Measurements from ENCODE around the gene NEDD8.

Gene NEDD8

GRCh38 chr14:24194873-24195185 is 37.3 kb downstream of the NEDD8 start:
- DNase-seq: no peak

DNA sequence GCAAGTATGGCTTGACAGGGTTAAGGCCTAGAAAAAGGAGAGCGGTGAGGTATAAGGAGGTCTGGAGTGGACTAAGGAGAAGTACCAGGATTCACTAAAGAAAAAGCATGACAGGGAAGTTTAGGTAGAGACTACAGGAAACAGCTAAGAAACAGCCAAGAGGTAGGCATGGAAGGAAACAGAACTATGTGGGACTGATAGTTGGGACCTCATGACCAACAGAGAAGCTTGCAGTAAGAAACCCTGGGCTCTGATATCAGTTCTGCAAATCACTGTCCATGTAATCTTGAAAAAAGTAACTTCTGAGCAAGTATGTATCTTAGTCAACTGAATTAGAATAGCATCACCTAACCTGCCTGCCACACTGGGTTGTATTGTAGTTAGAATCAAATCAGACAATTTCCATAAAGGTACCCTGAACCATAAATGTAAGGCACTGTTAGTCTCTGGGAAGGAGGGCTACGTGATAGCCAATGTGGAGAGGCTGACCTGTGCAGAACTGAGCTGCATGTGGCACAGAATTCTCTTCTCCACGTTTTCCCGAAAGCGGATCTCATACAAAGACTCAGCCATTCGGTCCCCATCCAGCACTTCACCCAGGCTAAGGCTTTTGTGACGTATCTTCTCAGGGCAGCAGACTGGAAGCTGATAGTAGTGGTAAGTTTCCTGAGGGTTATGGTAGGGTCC is 37.8 kb downstream of the NEDD8 start:
- DNase-seq: no peak

DNA sequence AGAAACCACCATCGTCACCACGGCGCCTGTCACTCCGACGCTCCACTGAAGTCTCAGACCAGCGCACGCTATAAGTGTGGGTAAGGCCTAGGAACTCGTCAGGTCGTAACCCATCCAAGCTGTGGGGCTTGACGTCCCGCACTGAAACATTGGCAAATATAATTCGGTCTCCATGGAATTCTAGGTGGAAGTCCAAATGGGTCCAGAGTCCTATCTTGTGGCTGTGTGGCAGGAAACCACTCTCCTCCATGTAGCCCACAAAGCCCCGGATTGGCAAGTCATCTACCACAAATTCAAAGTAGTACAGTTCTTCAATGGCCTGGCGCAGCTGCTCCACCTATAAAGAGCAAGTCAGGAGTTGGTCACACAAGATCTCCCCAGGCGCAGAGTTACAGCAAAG is 39.2 kb downstream of the NEDD8 start:
- no peak for DNase-seq

- DNase-seq: no peak
Observed at GRCh38 chr14:24190416-24190815, 41.8 kb downstream of the NEDD8 start.

DNA sequence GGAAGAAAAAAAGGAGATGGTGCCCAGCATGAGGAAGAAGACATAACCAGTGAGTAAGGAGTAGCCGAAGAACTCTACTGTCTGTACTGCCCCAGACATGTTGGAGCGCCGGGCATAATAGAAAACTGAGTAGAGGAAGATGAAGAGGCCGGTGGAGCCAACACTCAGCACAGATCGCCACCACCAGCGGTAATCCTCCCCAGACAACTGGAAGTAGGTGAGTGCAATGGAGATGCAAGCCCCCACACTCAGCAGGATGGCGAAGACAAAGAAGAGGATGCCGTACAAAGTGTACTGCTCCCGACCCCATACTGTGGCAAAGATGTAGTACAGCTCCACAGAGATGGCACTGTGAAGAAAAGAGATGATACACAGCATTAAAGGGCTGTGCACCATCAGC is 42.7 kb downstream of the NEDD8 start:
- DNase-seq: no peak

GRCh38 chr14:24189059-24189375 is 43.1 kb downstream of the NEDD8 start:
- DNase-seq: no peak

DNA sequence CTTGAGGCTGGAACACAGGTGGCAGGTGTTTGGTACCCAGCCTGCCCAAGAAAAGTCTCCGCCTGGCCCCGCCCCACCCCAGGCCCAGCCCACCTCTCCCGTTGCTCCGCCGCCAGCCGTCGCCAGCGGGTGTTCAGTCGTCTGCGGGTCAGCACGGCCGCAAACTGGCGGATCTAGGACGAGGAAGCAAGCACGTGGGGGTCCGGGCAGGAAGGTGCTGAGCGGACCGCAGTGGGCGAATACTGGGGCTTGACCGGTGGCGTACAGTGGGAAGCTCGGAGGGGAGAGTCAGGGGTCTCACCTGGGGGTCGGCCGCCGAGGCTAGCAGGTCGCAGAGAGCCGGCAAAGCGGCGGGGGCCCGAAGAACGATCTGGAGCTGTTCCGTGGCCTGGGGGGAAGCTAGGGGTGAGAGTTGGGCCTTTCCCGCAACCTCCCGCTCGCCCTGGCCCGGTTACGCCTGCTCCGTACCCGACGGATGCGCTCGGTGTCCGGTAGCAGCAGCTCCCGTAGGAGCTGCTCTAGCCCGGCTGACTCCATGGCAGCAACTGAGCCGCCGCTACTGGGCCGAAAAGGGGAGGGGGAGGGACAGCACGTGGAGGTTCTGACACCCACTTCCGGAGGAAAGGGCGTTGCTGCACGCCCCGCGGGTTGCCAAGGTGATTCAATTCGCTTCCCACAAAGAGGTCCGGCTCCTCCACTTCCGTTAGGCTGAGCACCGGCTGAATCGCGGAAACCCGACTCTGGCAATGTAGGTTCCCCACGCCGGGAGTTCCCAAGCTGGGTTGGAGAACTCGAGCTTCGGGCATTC is 43.7 kb downstream of the NEDD8 start, which contains the start of gene IPO4:
Gene IPO4 (minus strand): TSS at position 566 of the 808 bp plus-strand sequence. CDS start 29 bp downstream, at position 537.
- peak; percentile 99 for DNase-seq

DNA sequence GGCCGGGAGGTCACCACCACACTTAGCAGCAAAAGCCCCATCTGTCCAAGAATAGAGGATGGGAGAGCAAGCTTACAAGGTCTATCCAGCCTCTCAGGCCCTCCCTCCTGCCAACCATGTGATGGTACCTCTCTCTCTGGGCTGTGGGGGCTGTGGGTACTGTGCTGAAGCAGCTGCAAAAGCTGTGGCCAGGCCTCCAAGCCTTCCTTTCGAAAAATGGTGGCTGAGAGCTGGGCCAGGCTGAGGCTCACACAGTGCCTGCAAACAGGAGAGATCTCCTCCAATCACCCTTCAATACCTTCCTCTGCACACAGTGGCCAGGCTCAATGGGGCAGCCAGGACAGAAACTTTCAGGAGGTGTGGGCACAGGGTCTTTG is 44.6 kb downstream of the NEDD8 start:
- no peak for DNase-seq

DNA sequence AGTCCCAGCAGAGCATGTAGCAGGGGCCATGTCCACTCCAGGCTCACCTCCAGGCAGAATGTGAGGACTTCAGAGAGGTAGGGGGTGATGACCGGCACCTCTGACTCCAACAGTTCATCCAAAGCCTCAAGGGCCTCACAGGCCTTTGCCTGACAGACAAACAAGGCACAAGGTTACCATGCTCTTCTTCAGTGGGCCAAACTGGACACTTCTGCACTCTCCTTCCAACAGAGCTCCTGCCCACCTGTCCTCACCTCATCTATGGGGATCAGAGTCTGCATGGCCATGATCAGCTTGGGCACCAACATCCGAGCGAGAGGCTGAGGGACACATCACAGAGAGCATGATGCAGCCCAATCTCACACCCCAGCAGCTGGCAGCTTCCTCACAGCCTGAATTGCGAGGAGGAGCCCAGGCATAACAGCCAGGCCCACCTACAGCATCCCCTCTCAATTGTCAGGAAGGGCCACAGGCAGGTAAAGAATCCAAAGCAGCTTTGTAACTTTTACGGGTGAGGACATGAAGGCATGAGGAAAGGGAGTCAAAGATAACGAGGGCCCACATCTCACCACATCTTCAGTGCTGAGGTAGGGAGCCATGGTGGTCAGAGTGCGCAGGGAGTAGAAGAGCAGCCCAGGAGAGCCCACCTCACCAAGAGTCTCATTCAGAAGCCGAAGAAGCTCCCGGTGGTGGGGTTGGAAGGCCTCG is 45.2 kb downstream of the NEDD8 start:
- DNase-seq: no peak

DNA sequence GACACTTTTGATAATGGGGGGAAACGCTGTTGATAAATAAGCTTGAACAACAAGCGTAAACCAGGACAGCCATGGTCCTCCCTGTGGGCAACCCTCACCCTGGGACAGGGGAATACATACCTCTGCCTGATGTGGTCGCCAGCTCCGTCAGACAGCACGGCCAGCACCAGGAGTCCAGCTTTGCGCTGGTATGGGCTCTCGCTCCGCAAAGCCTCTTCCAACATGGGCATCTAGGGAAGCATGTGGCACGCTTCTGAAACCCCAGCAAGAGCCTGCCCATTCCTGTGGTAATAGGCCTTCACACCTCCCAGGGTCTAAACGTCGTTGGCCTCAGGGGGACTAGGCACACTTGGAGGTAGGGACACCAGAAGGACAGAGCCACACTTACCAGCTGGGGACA is 46.4 kb downstream of the NEDD8 start:
- DNase-seq: no peak

DNA sequence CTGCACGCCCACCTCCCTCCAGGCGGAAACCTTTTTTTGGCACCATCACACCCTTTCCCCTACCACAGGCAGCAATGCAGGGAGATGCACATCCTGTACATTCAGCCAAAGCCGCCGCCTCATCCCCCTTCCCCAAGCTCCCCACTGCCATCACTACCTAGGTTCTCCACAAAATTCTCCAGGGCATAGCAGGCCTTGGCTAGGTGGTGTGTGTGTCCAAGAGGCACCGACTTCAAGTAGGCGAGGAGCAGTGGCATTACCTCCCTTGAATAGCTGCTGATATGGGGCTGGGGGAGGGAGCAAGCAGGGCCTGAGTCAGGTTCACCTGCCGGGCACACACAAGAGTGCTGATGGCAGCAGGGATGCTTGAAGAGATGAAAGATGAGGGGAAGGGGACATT is 47.1 kb downstream of the NEDD8 start:
- DNase-seq: no peak

GRCh38 chr14:24184104-24184970 is 47.8 kb downstream of the NEDD8 start:
- no peak for DNase-seq

DNA sequence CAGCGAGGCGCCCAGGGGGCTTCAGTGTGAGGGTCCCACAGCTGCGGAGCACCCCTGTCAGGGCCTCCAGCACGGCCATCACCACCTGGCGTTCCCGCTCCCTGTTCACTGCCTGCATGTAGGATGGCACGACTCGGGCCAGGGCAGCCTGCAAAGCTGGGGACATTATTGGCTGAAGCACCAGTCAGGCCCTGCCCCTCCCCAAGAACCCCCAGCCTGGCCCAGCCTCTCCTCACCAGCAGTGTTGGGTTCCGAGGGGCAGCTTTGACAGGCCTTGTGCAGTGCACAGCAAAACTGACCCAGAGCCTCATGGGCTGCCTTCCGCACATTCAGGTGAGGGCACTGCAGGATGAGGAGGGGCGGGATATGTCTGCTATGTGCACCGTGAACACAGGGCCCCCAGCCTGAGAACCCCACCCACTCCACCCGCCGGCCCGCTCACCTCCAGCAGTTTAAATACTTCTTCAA is 49.1 kb downstream of the NEDD8 start:
- no peak for DNase-seq

- DNase-seq: no peak
Observed at GRCh38 chr14:24182110-24182882, 49.9 kb downstream of the NEDD8 start.

- no peak for DNase-seq
Observed at GRCh38 chr14:24181371-24182077, 50.6 kb downstream of the NEDD8 start.

DNA sequence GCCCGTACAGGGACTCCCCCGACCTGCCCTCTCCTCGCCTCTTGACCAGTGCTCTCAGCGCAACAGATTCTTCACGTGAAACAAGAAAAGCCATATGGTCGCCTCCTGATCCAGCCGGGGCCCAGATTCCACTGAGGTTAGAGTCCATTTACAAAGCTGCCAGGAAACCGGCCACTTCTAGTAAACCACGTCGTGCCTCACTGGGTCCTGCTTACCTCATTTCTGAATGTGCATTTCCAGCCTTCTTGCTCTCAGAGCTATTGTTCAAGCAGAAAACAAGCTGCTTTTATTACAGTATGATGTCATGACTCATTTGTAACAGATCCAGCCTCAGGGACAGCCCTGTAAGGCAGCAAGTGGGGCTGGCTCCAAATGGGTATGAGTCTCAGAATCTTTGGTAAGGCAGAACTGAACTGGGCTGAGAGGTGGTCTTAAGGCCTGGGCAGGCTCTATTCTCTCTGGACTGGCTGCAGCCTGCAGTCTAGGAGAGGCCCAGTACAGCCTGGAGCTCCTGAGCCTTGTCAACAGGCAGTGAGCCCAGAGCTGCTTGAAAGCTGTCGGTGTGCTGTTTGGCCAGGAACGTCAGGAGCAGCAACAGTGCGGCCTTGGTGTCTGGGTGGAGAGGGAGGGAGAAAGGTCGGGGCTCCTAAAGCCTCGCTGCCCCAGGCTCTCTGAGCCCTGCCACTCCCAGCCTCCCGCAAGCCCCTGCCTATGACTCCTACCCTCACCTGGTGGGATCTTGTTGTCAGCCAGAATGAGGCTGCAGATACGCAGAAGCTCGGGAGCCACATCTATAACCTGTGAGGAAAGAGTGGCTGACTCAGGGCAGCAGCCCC is 52.0 kb downstream of the NEDD8 start:
- peak; percentile 58 for DNase-seq

DNA sequence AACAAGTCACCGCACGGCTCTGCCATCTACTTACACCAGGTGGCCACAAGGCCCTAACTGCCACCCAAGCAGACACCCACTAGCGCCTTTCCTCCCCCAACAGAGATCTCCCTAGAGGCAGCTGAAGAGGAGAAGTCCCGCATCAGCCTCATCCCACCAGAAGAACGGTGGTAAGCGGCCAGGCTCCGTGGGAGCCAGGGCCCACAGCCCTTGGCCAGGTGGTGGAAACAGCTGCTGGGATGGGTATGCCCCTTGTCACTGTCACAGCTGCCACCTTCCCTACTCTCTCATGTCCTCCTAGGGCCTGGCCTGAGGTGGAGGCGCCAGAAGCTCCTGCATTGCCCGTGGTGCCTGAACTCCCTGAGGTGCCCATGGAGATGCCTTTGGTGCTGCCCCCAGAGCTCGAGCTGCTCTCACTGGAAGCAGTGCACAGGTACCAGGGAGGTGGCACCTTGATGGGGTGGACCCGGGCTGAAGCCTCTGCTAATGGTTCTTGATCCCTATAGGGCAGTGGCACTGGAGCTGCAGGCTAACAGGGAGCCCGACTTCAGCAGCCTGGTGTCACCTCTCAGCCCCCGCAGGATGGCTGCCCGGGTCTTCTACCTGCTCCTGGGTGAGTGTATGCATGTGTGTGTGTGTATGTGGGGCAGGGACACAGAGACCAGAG is 52.7 kb downstream of the NEDD8 start:
- DNase-seq: no peak

GRCh38 chr14:24178399-24179178 is 53.6 kb downstream of the NEDD8 start:
- DNase-seq: no peak

DNA sequence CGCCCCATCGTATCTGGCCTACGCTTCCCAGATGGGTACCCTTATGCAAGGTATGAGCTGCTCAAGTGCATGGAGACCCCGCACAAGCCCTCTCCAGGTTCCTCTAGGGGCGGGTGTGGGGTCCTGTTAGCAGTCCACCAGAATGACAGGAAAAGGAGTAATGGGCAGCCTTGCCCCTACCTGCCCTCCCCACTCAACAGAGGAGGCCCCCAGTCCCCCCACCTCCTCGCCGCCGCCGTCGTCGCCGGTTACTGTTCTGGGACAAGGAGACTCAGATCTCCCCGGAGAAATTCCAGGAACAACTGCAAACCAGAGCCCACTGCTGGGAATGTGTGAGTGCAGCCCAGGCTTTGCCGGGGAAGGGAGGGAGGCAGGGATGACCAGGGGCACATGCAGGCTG is 54.3 kb downstream of the NEDD8 start:
- DNase-seq: no peak

Measured in islet precursor cell (in vitro differentiated cells).